PC-3 (cell line): ENCODE measurements around the gene IFNA1. TPM values are rescaled to one million over a fixed set of nuclear protein-coding genes. Genes with fewer than 3 reads are reported as not detected.

Source experiments
- ATAC-seq: fragments of 200-7000 bp; cut with Tn5 transposase; 2 replicates; pipeline ENCODE4 v1.9.1; 2020; ENCODE audit warnings: mild to moderate bottlenecking, moderate library complexity
- BruUV-seq: library from RNA; stranded (reverse); fragments of 400-500 nt; replicated peaks from 2 replicates; lab custom pipeline; 2021; lab: Mats Ljungman, UMichigan
- CTCF ChIA-PET: fragments of 300-600 bp; sonication (Branson Sonifier 250); formaldehyde crosslinking; loops from one replicate; lab custom pipeline; 2022; ENCODE audit warnings: antibody characterized with exemption; lab: Charles Lee
- POLR2A ChIA-PET: fragments of 300-600 bp; sonication (Branson Sonifier 250); formaldehyde crosslinking; loops from one replicate; lab custom pipeline; 2022; ENCODE audit warnings: antibody characterized with exemption; ENCODE audit not compliant: unreplicated experiment; lab: Charles Lee
- DNase-seq: peaks from one replicate; pipeline ENCODE4 v3.0.0-alpha.2; 2015
- H2AFZ ChIP-seq: fragments of 300-600 bp; sonication (generic); 2 replicates; pipeline ENCODE4 v1.6.0; 2016; ENCODE audit warnings: antibody characterized with exemption, low read length
- H3F3A ChIP-seq: fragments of 300-600 bp; sonication (generic); one replicate; pipeline ENCODE4 v1.6.0; 2017; ENCODE audit warnings: antibody characterized with exemption, low read length, control low read depth, mild to moderate bottlenecking; ENCODE audit not compliant: unreplicated experiment
- H3K27ac ChIP-seq: fragments of 300-600 bp; sonication (generic); 2 replicates; pipeline ENCODE4 v1.5.1; 2016; ENCODE audit warnings: mild to moderate bottlenecking, low read length
- H3K27me3 ChIP-seq: fragments of 300-600 bp; sonication (generic); 2 replicates; pipeline ENCODE4 v1.6.1; 2016; ENCODE audit warnings: low read length, mixed read lengths
- H3K36me3 ChIP-seq: fragments of 300-600 bp; sonication (generic); 2 replicates; pipeline ENCODE4 v1.6.1; 2016; ENCODE audit warnings: low read depth, mixed run types, low read length, mixed read lengths
- H3K4me1 ChIP-seq: fragments of 300-600 bp; sonication (generic); 2 replicates; pipeline ENCODE4 v1.5.1; 2016; ENCODE audit warnings: low read length; ENCODE audit not compliant: insufficient read depth
- H3K4me2 ChIP-seq: fragments of 300-600 bp; sonication (generic); 2 replicates; pipeline ENCODE4 v1.6.0; 2016; ENCODE audit warnings: low read length
- H3K4me3 ChIP-seq: fragments of 300-600 bp; sonication (generic); 2 replicates; pipeline ENCODE4 v1.5.1; 2016; ENCODE audit warnings: mild to moderate bottlenecking, low read length, mixed read lengths
- H3K79me2 ChIP-seq: fragments of 300-600 bp; sonication (generic); 2 replicates; pipeline ENCODE4 v1.6.1; 2017; ENCODE audit warnings: low read length, mixed read lengths
- H3K9ac ChIP-seq: fragments of 300-600 bp; sonication (generic); 2 replicates; pipeline ENCODE4 v1.6.0; 2016; ENCODE audit warnings: mild to moderate bottlenecking, low read length
- H3K9me2 ChIP-seq: fragments of 300-600 bp; sonication (generic); replicated peaks from 2 replicates; pipeline ENCODE4 v1.6.1; 2016; ENCODE audit warnings: mixed run types, low read length, mixed read lengths
- H3K9me3 ChIP-seq: fragments of 300-600 bp; sonication (generic); 2 replicates; pipeline ENCODE4 v1.6.1; 2016; ENCODE audit warnings: low read length, mixed read lengths
- H4K20me1 ChIP-seq: fragments of 300-600 bp; sonication (generic); 2 replicates; pipeline ENCODE4 v1.6.1; 2016; ENCODE audit warnings: low read length, mixed read lengths
- EZH2 ChIP-seq: fragments of 300-600 bp; sonication (generic); IDR thresholded peaks from one replicate; pipeline ENCODE4 v1.6.1; 2017; ENCODE audit warnings: antibody characterized with exemption, mild to moderate bottlenecking, low read length; ENCODE audit not compliant: unreplicated experiment
- EZH2phosphoT487 ChIP-seq: fragments of 300-600 bp; sonication (generic); IDR thresholded peaks from 2 replicates; pipeline ENCODE4 v1.6.1; 2018; ENCODE audit warnings: mild to moderate bottlenecking, antibody characterized with exemption, low read length, borderline replicate concordance
- intact Hi-C: fragments of 100-400 bp; cut with micrococcal nuclease; formaldehyde crosslinking; loops from 2 replicates; pipeline ENCODE4 v1.9.0; 2023
- total RNA-seq: library from RNA; depleted of rRNA; stranded (reverse); fragments of >200 nt; gene quantifications from 2 replicates; pipeline ENCODE4 v1.2.3, GENCODE V29; 2014
- TF ChIP-seq, protein P1 (sequence below): fragments of 300-600 bp; sonication (generic); conservative IDR thresholded peaks from 2 replicates; pipeline ENCODE4 v1.5.1; 2017; ENCODE audit warnings: antibody characterized with exemption, low read depth, mild to moderate bottlenecking, low read length

The IFNA1 gene
- total RNA-seq, 1 experiment from 2014 or later, result not detected

DNA sequence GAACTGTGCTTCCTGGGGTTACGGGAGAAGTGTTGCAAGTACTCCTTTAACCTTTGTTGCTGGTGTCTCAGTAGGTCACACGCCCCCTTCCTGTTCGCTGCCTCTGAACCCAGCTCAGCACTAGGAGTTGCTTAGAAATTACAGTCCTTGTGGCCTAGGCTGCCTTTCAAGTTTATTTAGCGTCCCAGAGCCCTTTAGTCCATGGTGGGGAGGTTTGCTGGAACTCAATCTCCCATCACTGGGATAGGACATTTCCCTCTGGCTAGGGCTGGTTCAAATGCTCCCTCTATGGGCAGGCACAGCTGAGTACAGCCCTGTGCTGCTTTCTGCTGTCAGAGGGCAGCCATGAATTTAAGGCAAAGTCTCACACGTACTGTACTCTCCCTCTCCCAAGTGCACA lies 26.6 kb upstream of the IFNA1 start:
- no peak overlapping the region for H3K4me3 ChIP-seq
- H3K9ac ChIP-seq, result no peak overlapping the region
- no peak for ATAC-seq
- H3K9me3 ChIP-seq, result no peaks in the 10 kb centered on the region
- POLR2A ChIA-PET, result no interaction called here
- no peaks in the 10 kb centered on the region for H3K9me2 ChIP-seq
- TF ChIP-seq, protein P1, sequence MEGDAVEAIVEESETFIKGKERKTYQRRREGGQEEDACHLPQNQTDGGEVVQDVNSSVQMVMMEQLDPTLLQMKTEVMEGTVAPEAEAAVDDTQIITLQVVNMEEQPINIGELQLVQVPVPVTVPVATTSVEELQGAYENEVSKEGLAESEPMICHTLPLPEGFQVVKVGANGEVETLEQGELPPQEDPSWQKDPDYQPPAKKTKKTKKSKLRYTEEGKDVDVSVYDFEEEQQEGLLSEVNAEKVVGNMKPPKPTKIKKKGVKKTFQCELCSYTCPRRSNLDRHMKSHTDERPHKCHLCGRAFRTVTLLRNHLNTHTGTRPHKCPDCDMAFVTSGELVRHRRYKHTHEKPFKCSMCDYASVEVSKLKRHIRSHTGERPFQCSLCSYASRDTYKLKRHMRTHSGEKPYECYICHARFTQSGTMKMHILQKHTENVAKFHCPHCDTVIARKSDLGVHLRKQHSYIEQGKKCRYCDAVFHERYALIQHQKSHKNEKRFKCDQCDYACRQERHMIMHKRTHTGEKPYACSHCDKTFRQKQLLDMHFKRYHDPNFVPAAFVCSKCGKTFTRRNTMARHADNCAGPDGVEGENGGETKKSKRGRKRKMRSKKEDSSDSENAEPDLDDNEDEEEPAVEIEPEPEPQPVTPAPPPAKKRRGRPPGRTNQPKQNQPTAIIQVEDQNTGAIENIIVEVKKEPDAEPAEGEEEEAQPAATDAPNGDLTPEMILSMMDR, result 0 out of 2 replicates have a peak, but pooled peaks have one; percentile 12
- no peak for TF ChIP-seq EZH2phosphoT487
- peaks cover 13% of the 10 kb centered on the region for H3K4me1 ChIP-seq
- no peak overlapping the region for H3K4me2 ChIP-seq
- no TSS peak for BruUV-seq
- DNase-seq, result no peak
- no peaks in the 10 kb centered on the region for H3K79me2 ChIP-seq
- H3K27ac ChIP-seq, result no peak overlapping the region
- no peak overlapping the region for H2AFZ ChIP-seq
- H4K20me1 ChIP-seq, result no peaks in the 10 kb centered on the region
- intact Hi-C loops, result no loop called here
- CTCF ChIA-PET, result no interaction called here
- 0 out of 2 replicates have a peak, but pooled peaks cover 4% of the 10 kb centered on the region for H3K27me3 ChIP-seq
- H3K36me3 ChIP-seq, result no peaks in the 10 kb centered on the region
- H3F3A ChIP-seq, result no peaks in the 10 kb centered on the region

DNA sequence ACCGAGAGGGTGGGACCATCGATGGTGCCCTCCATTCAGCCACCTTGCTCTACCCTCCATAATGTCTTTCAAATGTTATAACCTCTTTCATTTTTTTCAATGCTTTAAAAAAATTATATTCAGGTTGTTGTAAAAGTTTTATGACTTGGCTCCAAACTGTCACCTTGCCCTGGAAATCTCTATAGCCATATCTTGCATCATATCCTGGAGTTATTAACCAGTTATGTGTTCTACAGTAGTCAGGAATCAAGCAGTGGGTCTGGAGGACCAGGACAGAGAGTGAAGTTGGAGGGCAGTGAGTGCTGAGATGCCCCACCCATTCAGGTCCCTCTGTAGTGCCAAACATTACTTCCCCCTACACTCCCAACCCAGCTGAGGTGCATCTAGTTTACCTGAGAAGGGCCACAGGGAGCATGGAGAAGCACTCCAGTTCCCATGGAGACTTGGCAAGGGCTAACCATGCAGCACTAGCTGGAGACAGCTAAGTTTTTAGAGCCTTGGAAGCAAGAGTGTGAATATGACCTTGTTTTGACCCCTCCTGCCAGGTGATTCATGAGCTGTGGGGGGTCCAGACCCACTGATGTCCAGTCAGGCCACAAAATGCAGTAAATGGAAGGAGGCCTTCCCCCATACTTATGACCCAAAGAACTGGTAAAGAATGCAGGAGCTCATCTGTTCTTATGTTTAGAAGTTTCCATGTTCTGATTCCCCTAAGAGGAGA lies 25.9 kb upstream of the IFNA1 start:
- Histone ChIP-seq H3K4me1 (peaks cover 13% of the 10 kb centered on the region), H3K9ac (no peak overlapping the region), H3K9me2 (no peaks in the 10 kb centered on the region), H4K20me1 (no peaks in the 10 kb centered on the region), H3K36me3 (no peaks in the 10 kb centered on the region), H3K79me2 (no peaks in the 10 kb centered on the region), H3K4me3 (no peak overlapping the region), H3K27me3 (0 out of 2 replicates have a peak, but pooled peaks cover 4% of the 10 kb centered on the region), H3K27ac (no peak overlapping the region), H3K4me2 (no peak overlapping the region), H3K9me3 (no peaks in the 10 kb centered on the region), H2AFZ (no peak overlapping the region), H3F3A (no peaks in the 10 kb centered on the region)
- ATAC-seq (no peak), DNase-seq (no peak)
- no TSS peak for BruUV-seq
- TF ChIP-seq EZH2, result no peak
- no peak for TF ChIP-seq EZH2phosphoT487
- TF ChIP-seq, protein P1, result no peak
- intact Hi-C loops, result no loop called here
- POLR2A ChIA-PET, result no interaction called here
- CTCF ChIA-PET, result interaction anchor here (0.7 kb wide), 1 partner anchor 88 kb away, joined by 4 read pairs; no protein-coding TSS in a partner anchor

DNA sequence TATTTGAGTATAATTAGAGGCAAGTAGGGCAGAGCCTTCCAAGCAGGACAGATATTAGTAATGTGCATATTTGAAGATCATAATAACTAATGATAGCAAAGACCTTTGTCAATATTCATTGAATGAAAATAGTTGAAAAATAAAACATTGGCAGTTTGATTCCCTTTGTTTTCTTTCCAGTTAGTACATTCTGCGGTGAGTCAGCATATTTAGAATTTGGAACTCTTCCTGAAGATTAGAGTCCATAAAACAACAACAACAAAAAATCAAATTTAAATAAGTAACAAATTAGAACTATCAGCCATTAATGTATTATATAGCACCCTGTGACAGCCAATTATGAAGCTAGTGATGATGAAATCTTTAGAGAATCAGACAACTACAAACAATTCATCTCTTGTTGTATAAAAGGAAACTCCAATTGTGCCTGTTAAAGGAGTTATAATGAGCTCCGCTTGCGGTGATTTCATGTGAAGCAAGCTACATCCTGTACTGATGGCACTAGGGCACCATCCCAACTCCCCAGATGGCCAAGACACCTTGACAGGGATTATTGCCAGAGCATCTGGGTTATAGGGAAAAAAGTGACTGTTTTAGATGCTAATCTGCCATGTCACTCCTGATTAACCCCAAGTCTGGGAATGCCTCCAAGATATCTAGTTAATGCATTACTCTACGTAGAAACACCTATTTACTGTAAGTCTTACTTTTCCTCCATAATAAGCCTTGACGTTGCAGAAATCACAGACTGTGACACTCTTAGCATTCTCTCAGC lies 24.6 kb upstream of the IFNA1 start:
- CTCF ChIA-PET, result no interaction called here
- DNase-seq (peak; percentile 70), ATAC-seq (peak; percentile 64)
- H2AFZ ChIP-seq, result no peak overlapping the region
- TF ChIP-seq EZH2phosphoT487, result no peak
- TF ChIP-seq EZH2, result no peak
- TF ChIP-seq, protein P1, result no peak
- no peaks in the 10 kb centered on the region for H3K79me2 ChIP-seq
- H3K36me3 ChIP-seq, result no peaks in the 10 kb centered on the region
- BruUV-seq, result no TSS peak
- peak overlapping the region; percentile 11 for H3K4me2 ChIP-seq
- no peak overlapping the region for H3K4me3 ChIP-seq
- POLR2A ChIA-PET, result no interaction called here
- no peaks in the 10 kb centered on the region for H3K9me3 ChIP-seq
- H3K27ac ChIP-seq, result no peak overlapping the region
- 0 out of 2 replicates have a peak, but pooled peaks cover 4% of the 10 kb centered on the region for H3K27me3 ChIP-seq
- no peaks in the 10 kb centered on the region for H3K9me2 ChIP-seq
- intact Hi-C loops, result no loop called here
- H3F3A ChIP-seq, result no peaks in the 10 kb centered on the region
- H3K4me1 ChIP-seq, result peaks cover 13% of the 10 kb centered on the region
- no peaks in the 10 kb centered on the region for H4K20me1 ChIP-seq
- H3K9ac ChIP-seq, result no peak overlapping the region
